ENCODE results near the gene P3H1.

- no peak for TF ChIP-seq EZH2phosphoT487 (IDR thresholded peaks at IDR 0.05; ENCODE audit: low read depth, severe bottlenecking, unreplicated experiment)
- TF ChIP-seq, protein P1, sequence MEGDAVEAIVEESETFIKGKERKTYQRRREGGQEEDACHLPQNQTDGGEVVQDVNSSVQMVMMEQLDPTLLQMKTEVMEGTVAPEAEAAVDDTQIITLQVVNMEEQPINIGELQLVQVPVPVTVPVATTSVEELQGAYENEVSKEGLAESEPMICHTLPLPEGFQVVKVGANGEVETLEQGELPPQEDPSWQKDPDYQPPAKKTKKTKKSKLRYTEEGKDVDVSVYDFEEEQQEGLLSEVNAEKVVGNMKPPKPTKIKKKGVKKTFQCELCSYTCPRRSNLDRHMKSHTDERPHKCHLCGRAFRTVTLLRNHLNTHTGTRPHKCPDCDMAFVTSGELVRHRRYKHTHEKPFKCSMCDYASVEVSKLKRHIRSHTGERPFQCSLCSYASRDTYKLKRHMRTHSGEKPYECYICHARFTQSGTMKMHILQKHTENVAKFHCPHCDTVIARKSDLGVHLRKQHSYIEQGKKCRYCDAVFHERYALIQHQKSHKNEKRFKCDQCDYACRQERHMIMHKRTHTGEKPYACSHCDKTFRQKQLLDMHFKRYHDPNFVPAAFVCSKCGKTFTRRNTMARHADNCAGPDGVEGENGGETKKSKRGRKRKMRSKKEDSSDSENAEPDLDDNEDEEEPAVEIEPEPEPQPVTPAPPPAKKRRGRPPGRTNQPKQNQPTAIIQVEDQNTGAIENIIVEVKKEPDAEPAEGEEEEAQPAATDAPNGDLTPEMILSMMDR (IDR thresholded peaks at IDR 0.05; ENCODE audit: poor library complexity), result no peak
Observed at GRCh38 chr1:42773420-42773819, 6.6 kb upstream of the P3H1 start.

All from hepatocyte (in vitro differentiated cells).